HepG2 (cell line): Measurements from ENCODE around the gene DDOST. TPM values are rescaled to one million over a fixed set of nuclear protein-coding genes. Genes with fewer than 3 reads are reported as not detected.

ENCODE experiments used
- ADNP ChIP-seq: sonication (generic); formaldehyde crosslinking; IDR thresholded peaks from 2 replicates; pipeline ENCODE4 v1.4.0; 2020; ENCODE audit warnings: missing genetic modification reagents
- ATF2 ChIP-seq: sonication (generic); formaldehyde crosslinking; IDR thresholded peaks from 2 replicates; pipeline ENCODE4 v1.4.0; 2020; ENCODE audit warnings: missing genetic modification reagents
- CAMTA2 ChIP-seq: sonication (generic); formaldehyde crosslinking; IDR thresholded peaks from 2 replicates; pipeline ENCODE4 v1.4.0; 2020; ENCODE audit warnings: mild to moderate bottlenecking, missing genetic modification reagents, borderline replicate concordance
- DNMT1 ChIP-seq: sonication (generic); formaldehyde crosslinking; IDR thresholded peaks from 2 replicates; pipeline ENCODE4 v1.5.1; 2020; ENCODE audit warnings: mild to moderate bottlenecking, missing genetic modification reagents
- ETV5 ChIP-seq: IDR thresholded peaks from 2 replicates; pipeline ENCODE4 v1.6.1; 2018; ENCODE audit warnings: missing biosample characterization, missing genetic modification reagents, inconsistent platforms, borderline replicate concordance
- HDAC6 ChIP-seq: fragments of 200-600 bp; sonication (generic); IDR thresholded peaks from 2 replicates; pipeline ENCODE4 v1.7.0; 2017; ENCODE audit warnings: mild to moderate bottlenecking, antibody characterized with exemption, low read length, low read depth
- KLF11 ChIP-seq: IDR thresholded peaks from 2 replicates; pipeline ENCODE4 v1.6.1; 2016; ENCODE audit warnings: missing compliant biosample characterization
- MAX ChIP-seq: IDR thresholded peaks from 2 replicates; pipeline ENCODE4 v1.6.1; 2012; ENCODE audit warnings: inconsistent platforms
- NRL ChIP-seq: sonication (generic); formaldehyde crosslinking; IDR thresholded peaks from 2 replicates; pipeline ENCODE4 v1.5.0; 2020; ENCODE audit warnings: missing genetic modification reagents, mild to moderate bottlenecking, moderate library complexity, borderline replicate concordance
- PCBP1 ChIP-seq: fragments of 200-400 bp; formaldehyde crosslinking; IDR thresholded peaks from 2 replicates; pipeline ENCODE4 v1.6.1; 2017; ENCODE audit warnings: mild to moderate bottlenecking, low read depth, low read length, borderline replicate concordance
- SAFB2 ChIP-seq: sonication (generic); formaldehyde crosslinking; IDR thresholded peaks from 2 replicates; pipeline ENCODE4 v1.5.1; 2020; ENCODE audit warnings: missing genetic modification reagents, low read depth, mild to moderate bottlenecking, borderline replicate concordance
- STAG1 ChIP-seq: sonication (generic); formaldehyde crosslinking; IDR thresholded peaks from 2 replicates; pipeline ENCODE4 v1.4.0; 2020; ENCODE audit warnings: missing genetic modification reagents
- TBX2 ChIP-seq: sonication (generic); formaldehyde crosslinking; IDR thresholded peaks from 2 replicates; pipeline ENCODE4 v1.5.0; 2020; ENCODE audit warnings: missing genetic modification reagents, mild to moderate bottlenecking, borderline replicate concordance
- ZBTB14 ChIP-seq: sonication (generic); formaldehyde crosslinking; IDR thresholded peaks from 2 replicates; pipeline ENCODE4 v1.4.0; 2020; ENCODE audit warnings: missing genetic modification reagents
- ZBTB2 ChIP-seq: sonication (generic); formaldehyde crosslinking; IDR thresholded peaks from 2 replicates; pipeline ENCODE4 v1.8.0; 2022; ENCODE audit warnings: low read depth, missing genetic modification reagents
- ZNF253 ChIP-seq: sonication (generic); formaldehyde crosslinking; IDR thresholded peaks from 2 replicates; pipeline ENCODE4 v1.8.0; 2022; ENCODE audit warnings: mild to moderate bottlenecking, missing genetic modification reagents, borderline replicate concordance
- ZNF329 ChIP-seq: sonication (generic); formaldehyde crosslinking; IDR thresholded peaks from 2 replicates; pipeline ENCODE4 v1.9.0; 2021; ENCODE audit warnings: low read depth, mild to moderate bottlenecking, missing genetic modification reagents
- ZNF335 ChIP-seq: sonication (generic); formaldehyde crosslinking; IDR thresholded peaks from 2 replicates; pipeline ENCODE4 v1.4.0; 2020; ENCODE audit warnings: missing genetic modification reagents
- ZNF382 ChIP-seq: sonication (generic); formaldehyde crosslinking; IDR thresholded peaks from 2 replicates; pipeline ENCODE4 v1.5.0; 2020; ENCODE audit warnings: missing genetic modification reagents, mild to moderate bottlenecking, borderline replicate concordance
- ZNF607 ChIP-seq: sonication (generic); formaldehyde crosslinking; IDR thresholded peaks from 2 replicates; pipeline ENCODE4 v1.5.1; 2020; ENCODE audit warnings: missing genetic modification reagents, mild to moderate bottlenecking, borderline replicate concordance
- ZNF704 ChIP-seq: sonication (generic); formaldehyde crosslinking; IDR thresholded peaks from 2 replicates; pipeline ENCODE4 v1.8.1; 2023; ENCODE audit warnings: mild to moderate bottlenecking, inconsistent platforms, moderate library complexity, missing genetic modification reagents, borderline replicate concordance
- ZNF724P ChIP-seq: sonication (generic); formaldehyde crosslinking; IDR thresholded peaks from 2 replicates; pipeline ENCODE4 v1.8.0; 2022; ENCODE audit warnings: missing genetic modification reagents, borderline replicate concordance
- polyA plus RNA-seq, 8 experiments: library from polyadenylated mRNA; depleted of rRNA in 3 of 8; stranded (reverse) in 7 of 8; unstranded in 1 of 8; fragments of >200 nt; fragmentation: Illumina TruSeq in 4 of 8; extraction: Trizol in 4 of 8; gene quantifications; 2 replicates each; pipeline versions ENCODE4 v1.2.1 to v1.2.3, GENCODE V29; 2011 to 2016; ENCODE audit warnings: low read depth in 4 of 8, missing spikeins in 1 of 8, mixed read lengths in 1 of 8; ENCODE audit not compliant: insufficient read depth in 1 of 8
- total RNA-seq, 5 experiments: library from RNA; depleted of rRNA; stranded (reverse); fragments of >200 nt; fragmentation: Illumina TruSeq; extraction: Trizol; gene quantifications; 2 replicates each; pipeline ENCODE4 v1.2.3, GENCODE V29; 2016; ENCODE audit warnings: low read depth in 1 of 5

Gene DDOST
- total and polyA plus RNA-seq, 2 of the 13 experiments (the other 11 are each of a cell fraction or from before 2014, with no cell fraction given), result 335 to 494 TPM

GRCh38 chr1:20661207-20662109 lies at the start of gene DDOST (continued):
- TF ChIP-seq ZNF382 (CRISPR knock-in tag) (no peak), SAFB2 (no peak; the same call in 1 of the 2 replicates), ZNF253 (CRISPR knock-in tag) (no peak), PCBP1 (0 out of 2 replicates have a peak, but pooled peaks have one; percentile 88), ZBTB2 (CRISPR knock-in tag) (0 out of 2 replicates have a peak, but pooled peaks have one; percentile 59), HDAC6 (no peak), ZNF724P (CRISPR knock-in tag) (no peak), ZNF335 (peak; percentile 95), ATF2 (CRISPR knock-in tag) (peak; percentile 52; the same call in 1 of the 2 replicates), KLF11 (CRISPR knock-in tag) (peak; percentile 50; the same call in 1 of the 2 replicates), STAG1 (CRISPR knock-in tag) (no peak), ZNF704 (no peak), ZNF607 (CRISPR knock-in tag) (peak; percentile 81), ADNP (CRISPR knock-in tag) (no peak), ZNF329 (CRISPR knock-in tag) (peak; percentile 35; the same call in 1 of the 2 replicates), ETV5 (CRISPR knock-in tag) (peak; percentile 82), MAX (peak; percentile 79), ZBTB14 (CRISPR knock-in tag) (peak; percentile 62), NRL (CRISPR knock-in tag) (peak; percentile 19; the same call in 1 of the 2 replicates), TBX2 (peak; percentile 61; the same call in 1 of the 2 replicates), CAMTA2 (CRISPR knock-in tag) (peak; percentile 46; the same call in 1 of the 2 replicates), DNMT1 (CRISPR knock-in tag) (no peak)
